Measurements from ENCODE around the gene DIP2C.

The DIP2C gene

DNA sequence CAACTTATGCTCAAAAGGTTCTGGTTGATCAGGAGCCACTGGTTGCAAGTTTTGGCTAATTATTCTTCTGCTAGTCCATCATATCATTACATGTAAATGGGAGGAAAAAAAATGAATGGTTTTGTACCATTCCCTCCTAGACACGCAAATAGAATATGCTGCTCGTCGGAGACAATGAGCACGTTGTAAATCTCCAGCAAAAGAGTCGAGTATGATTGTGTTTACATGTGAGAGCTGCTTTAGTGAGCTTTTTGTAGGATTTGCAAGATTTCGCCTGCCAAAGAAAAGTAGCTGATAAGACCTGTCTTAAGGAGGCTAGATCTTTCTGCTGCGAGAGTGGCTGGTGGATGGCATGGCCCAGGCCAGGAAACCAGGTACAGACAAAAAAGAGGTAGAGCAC lies 445.2 kb downstream of the DIP2C start:
- FAIRE-seq = no peak

DNA sequence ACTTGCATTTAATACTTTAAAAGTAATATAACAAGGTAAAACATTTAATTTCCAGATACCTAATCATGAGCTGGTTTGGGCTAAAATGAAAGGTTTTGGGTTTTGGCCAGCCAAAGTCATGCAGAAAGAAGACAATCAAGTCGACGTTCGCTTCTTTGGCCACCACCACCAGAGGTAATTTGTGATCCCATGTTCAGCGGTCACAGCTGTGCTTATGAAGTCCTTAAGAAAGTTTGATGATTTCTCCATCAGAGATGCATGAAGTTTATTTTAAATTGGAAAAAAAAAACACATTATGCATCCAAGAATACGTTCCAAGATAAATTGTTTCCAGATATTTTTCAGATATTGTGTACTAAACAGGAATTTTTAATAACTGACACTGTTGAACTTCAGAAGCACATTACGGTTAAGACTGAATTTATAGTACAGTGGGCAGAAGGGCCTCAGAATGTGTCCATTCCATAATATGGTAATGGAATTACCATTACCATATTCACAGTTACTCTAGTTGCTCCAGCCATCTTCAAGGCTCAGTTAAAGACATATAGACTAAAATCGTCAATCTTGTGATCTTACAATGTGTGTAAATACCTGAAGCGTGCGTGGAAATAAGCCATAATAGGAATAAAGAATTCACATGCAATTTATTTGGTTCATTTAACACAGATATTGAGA lies 447.4 kb downstream of the DIP2C start:
- no peak for FAIRE-seq

DNA sequence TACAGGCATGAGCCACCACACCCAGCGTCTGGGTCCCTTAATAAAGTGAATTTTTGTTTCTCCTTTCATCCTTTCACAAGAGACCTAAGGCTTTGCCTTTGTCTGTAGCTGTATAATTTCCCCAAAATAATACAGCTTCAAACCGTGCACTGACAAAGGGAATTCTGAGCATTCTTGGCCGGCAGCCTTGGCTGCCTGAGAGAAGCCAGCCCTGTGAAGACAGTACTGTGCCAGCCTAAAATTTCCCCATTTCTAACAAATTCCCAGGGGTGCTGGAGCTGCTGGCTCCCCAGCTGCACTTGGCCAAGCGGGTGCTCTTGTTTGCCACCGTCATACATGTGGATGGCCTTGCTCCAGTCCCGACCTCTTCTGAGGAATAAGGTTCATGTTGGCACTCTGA lies 448.0 kb downstream of the DIP2C start:
- no peak for FAIRE-seq

DNA sequence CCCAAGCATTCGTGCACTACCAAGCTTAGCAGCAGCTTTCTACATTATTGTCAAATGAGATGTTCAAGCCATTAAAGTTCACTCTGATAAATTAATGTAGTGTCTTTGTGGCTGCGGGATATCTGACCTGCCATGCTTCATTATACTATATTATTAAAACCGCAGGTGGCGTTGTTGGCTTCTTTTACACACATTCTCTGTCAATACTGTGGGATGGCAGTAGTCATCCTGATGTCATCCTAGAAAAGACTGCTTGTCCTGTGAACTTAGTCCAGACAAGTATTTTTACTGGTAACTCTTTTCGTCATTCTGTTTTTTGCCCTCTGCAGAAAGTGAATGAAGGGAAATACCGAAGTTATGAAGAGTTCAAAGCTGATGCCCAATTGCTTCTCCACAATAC lies 450.4 kb downstream of the DIP2C start:
- no peak for FAIRE-seq

DNA sequence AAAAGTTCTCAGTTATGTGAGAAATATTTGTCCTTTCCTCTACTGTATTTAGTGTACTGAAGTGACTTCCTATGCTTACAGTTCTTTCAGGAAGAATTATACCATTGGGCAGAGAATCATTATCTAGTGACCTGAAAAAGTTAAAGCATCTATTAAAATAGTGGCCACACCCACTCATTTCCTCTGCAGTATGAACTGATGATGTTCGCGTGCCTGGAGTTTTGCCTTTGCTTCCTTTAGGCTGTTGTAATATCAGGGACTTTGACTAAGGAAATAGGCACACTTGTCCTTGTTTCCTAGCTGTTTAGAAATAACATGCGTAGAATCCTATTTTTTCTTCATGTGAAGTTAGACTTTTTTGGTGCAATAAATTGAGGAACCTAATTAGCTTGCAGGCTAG lies 453.6 kb downstream of the DIP2C start:
- no peak for FAIRE-seq

DNA sequence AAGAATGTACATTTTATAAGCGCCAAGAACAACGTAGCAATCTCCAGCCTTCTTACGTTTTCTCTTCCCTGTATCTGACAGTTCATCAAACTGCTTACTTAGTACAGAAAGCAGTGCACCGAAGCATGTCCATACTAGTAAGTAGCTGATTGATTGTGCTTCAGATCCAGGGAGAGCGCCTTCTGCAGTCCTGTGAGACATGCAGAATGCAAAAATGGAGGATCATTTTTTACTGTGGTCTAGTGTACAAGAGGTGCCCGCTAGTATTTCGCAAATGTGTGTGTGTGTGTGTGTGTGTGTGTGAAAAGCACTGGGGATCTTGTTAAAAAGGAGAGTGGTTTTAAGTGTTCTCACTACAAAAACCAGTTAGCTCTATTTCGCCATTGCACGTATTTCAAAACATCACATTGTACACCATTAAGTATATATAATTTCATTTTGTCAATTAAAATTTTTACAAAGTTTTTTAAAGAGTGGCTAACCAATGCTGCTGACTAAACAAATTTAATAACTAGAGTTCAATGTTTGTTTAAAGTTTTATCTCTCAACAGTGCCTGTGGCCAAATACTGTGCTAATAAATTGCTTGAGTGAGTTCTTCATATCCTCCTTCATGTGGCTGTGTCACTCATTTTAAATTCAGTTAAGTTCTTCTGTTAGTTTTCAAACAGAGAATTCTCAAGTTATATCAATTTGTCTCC lies 454.6 kb downstream of the DIP2C start:
- no peak for FAIRE-seq

DNA sequence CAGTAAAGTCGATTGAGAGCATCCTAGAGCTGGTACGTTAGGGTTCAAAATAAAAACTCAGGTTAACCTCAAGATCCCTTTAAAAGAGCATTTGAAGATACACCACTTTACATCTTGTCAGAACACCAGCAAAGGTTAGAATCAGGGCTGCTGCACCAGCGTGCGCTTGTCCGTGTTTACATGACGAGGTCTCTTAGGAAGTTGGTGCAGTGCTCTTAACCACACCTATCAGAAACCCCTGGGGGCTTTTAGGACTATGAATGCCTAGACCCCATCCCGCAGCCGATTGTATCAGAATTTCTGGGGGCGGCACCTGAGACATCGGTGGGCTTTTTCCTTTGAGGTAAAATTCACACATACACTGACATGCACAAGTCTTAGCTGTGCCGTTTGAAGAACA lies 456.6 kb downstream of the DIP2C start:
- no peak for FAIRE-seq

DNA sequence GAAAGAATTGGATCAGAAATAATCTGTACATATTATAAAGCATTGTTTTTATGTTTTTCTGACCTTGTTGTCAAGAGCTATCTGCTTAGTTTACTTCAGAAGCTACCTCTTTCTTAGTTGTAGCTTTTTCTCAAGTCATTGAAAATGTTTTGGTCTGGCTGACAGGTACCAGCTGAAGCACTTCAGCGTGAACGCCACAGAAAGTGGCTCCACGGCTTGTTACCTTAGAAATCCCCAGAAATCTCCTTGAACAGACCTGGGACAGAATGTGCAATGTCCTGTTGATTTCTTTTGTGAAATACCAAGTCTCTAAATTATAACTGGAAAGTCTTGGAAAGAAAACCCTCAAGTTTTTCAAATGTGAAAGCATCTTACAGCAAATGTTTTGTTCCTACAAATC lies 457.4 kb downstream of the DIP2C start:
- FAIRE-seq = no peak

DNA sequence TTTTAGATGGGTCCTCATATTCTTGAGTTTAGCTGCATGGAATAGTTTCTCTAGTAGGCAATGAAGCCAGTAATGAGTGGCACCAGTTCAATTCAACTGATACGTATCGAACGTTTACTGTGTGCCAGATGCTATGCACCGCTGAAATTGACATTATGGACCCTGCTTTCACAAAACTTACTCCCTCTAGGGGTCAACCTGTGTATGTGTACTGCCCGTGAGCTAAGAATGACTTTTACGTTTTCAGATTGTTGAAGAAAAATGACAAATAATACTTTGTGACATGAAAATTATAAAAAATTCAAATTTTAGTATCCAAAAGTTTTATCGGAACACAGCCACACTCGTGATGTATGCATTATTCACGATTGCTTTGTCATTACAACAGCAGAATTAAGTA lies 458.7 kb downstream of the DIP2C start:
- FAIRE-seq = no peak

DNA sequence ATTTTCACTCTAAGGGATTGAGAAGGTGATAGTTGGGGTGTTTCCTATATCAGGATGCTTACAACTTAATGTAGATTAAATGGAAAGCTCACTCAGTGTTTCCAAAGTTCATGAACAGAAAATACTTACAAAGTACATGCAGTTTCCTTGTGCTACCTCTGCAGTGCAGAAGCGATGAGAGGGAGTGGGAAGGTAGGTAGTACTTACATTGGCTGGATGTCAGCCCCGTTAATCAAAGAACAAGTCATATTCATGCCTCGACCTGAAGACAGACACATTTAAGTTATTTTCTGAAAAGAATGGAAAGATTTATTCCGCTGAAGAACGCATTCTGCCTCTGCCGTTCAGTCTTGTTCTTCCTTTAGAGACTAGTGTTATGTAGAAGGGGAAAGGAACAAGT lies 461.1 kb downstream of the DIP2C start:
- no peak for FAIRE-seq

DNA sequence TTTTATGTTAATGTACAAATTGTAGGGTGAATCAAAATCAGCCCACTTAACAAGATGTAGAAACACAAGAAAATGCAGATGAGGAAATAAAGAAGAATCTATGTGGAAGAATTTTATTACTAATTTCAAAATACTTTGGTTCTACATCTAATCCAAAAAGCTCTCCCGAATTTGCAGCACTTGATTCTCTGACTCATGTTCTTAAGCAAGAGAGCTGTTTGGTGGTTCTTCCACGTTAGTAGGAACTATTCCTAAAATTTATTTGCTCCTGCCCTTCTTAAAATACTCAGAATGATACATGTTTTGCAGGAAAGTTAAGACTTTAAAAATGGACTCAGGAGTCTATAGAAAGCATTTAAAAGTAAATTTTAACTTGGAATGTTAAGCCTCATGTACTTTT lies 462.5 kb downstream of the DIP2C start:
- no peak for FAIRE-seq

DNA sequence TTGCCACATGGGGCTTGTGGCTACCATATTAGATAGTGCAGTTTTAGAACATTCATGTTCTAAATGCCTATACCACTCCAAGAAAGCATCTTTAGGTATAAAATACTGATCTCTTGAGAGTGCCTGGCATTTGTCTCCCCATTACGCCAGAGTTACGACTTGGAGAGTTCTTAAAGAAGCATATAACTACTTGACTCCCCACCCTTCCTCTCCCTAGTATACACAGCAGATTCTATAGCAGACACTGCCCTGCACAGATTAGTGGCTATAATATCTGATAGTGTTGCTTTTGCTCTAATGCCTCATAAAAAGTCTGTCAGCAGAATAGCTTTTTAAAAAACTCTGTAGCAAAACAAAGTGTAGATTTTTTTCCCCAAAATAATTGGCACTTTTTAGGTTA lies 463.4 kb downstream of the DIP2C start:
- no peak for FAIRE-seq

DNA sequence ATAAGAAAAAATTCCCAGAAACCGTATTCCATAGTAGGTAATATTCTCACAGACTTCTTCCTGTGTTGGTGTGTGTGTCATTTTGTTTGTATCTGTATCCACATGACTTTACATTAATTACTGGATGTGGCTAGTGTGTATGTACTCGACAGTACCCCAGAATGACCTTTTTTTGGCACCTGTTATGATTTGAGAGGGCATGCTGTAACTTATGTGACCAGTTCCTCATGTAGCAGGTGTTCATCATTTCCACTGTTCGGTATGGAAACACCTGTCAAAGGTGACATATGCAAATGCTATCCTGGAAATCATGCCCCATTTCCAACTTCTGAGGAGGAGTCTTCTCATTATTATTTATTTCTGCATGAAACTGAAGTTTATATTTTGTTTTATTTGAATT lies 464.9 kb downstream of the DIP2C start:
- FAIRE-seq = no peak

All from colon (tissue), 2 donors.